Measurements from ENCODE around the gene VWA7. TPM values are rescaled to one million over a fixed set of nuclear protein-coding genes. Genes with fewer than 3 reads are reported as not detected.

Gene VWA7
- polyA plus RNA-seq, 6 donors from 2014 or later: 0.13 to 0.29 TPM; not detected in 4

DNA sequence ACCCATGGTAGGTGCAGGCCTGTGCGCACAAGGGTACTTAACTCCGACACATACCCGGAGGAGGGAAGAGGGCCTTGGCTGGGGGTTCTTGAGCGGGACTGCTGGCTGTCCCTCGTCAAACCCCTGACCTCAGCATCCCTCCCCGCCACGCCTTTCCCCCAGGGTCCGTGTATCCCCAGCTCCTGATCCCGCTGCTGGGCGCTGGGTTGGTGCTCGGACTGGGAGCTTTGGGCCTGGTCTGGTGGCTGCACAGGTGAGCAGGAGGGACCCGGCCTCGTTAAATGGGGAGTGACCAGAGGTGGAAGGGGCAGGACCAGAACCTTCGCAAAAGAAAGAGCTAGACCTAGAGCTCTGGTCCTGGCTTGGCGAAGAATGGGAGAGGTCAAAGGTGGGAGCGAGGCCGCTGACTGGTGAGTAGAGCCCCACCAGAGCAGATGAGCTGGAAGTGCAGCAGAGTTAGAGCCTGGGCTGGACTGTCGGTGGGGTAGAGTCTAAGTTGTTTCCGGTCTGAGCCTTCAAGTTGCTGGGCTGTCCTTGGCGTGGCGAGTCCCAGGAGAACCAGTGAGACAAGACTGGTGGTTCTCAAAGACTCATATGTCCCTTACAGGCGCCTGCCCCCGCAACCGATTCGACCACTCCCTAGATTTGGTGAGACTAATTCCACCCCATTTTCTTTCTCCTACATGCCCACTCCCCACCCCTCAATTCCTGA lies 53.0 kb downstream of the VWA7 start:
- peak overlapping the region in 4 of 6 donors; percentile 21 to 62 (median 44) for H3K27ac Mint-ChIP-seq
- no peaks in the 10 kb centered on the region for H3K9me3 Mint-ChIP-seq
- DNase-seq (no peak), ATAC-seq (ENCODE audit: low read depth in 2 of 2) (no peak)
- H3K27me3 Mint-ChIP-seq: no peaks in the 10 kb centered on the region
- peak overlapping the region in 2 of 8 donors; percentile 12 to 64 for H3K4me3 Mint-ChIP-seq
- H3K36me3 Mint-ChIP-seq: peaks cover 6 to 23% of the 10 kb centered on the region in 2 donors
- H3K4me1 Mint-ChIP-seq: peaks cover 44 to 63% (median 59%) of the 10 kb centered on the region in 3 donors

DNA sequence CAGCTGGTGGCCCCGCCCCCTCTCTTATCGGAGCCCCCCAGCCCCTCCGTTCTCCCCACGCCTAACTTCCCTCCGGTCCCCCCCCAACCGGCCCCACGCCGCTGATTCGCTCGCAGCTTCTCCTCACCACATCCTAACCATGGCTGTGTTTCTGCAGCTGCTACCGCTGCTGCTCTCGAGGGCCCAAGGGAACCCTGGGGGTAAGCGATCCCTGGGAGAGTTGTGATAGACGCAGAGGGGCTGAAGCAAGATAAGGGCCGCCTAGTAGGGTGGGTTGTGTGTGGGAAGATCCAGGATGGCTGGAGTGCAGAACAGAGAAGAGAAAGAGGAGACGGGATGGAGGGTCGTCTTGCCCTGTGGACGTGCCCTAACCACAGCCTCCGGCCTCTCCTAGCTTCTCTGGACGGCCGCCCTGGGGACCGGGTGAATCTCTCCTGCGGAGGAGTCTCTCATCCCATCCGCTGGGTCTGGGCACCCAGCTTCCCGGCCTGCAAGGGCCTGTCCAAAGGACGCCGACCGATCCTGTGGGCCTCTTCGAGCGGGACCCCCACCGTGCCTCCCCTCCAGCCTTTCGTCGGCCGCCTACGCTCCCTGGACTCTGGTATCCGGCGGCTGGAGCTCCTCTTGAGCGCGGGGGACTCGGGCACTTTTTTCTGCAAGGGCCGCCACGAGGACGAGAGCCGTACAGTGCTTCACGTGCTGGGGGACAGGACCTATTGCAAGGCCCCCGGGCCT lies 53.7 kb downstream of the VWA7 start, which contains the start of gene MPIG6B:
Gene MPIG6B, plus strand, starts transcription at position 129 of the 735 bp plus-strand sequence. Its CDS starts 11 bp downstream, at position 140.
- Mint-ChIP-seq H3K4me1 (peaks cover 36 to 56% (median 52%) of the 10 kb centered on the region in 3 donors), H3K4me3 (peak within 1 kb of the TSS in 6 of 8 donors; percentile 12 to 66 (median 42)), H3K36me3 (peaks cover 6 to 22% of the 10 kb centered on the region in 2 donors), H3K9me3 (no peaks in the 10 kb centered on the region), H3K27me3 (no peaks in the 10 kb centered on the region), H3K27ac (peak within 1 kb of the TSS in 5 of 6 donors; percentile 21 to 76 (median 58))
- DNase-seq (no peak), ATAC-seq (ENCODE audit: low read depth in 2 of 2) (no peak)

DNA sequence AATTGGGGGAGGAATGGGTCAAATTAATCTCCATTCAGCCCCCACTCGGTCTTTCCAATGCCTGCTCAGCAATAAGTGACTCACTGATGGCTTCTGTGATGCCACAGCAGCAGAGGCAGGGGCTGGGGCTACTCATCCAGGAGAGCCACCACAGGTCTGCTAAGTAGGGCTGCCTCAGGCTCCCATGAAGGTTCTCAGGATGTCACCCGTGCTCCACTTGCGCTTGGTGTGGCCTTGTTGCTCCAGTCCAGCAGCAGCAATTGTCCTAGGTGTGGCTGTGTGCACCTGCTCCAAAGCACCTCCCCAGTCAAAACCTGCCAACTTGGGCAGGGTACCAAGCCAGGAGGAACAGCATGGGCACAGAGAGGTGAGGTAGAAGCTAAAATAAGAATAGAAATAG lies 55.0 kb downstream of the VWA7 start:
- no peak for DNase-seq
- no peak overlapping the region for H3K4me3 Mint-ChIP-seq
- H3K27me3 Mint-ChIP-seq: no peaks in the 10 kb centered on the region
- peaks cover 27 to 45% (median 42%) of the 10 kb centered on the region in 3 donors for H3K4me1 Mint-ChIP-seq
- ATAC-seq (ENCODE audit: low read depth in 2 of 2): no peak
- H3K36me3 Mint-ChIP-seq: peaks cover 6 to 20% of the 10 kb centered on the region in 2 donors
- no peak overlapping the region for H3K27ac Mint-ChIP-seq
- no peaks in the 10 kb centered on the region for H3K9me3 Mint-ChIP-seq

DNA sequence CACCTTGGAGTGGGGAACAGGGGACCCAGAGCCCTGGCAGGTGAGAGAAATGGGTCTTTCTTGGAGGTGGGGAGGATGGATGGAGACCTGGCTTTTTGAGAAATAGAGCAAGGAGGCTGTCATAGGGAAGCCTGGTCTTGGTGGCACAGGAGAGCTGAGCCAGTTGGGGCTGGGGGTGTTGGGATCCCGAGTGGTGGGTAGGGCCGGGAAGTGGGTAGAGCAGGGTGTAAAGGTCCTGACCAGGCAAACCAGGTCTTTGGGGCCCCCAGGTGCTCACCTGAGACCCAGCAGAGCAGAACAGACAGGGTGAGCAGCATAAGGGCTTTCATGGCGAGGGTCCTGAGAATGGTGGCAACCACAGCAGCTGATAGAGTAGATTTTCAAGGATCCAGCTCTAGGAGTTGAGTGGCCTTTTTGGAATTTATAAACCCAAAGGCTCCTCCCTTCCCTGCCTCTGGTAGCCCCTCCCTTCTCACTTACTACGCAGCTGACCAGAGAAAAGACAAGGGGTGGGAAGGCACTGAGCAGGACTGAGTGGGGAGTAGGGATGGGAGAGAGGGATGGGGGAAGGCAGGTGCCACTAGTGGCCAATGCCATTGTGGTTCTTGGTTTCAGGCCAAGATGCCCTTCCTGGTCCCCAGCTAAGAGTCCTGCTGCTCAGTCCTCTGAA lies 55.6 kb downstream of the VWA7 start, which contains the start of gene LY6G6C:
Gene LY6G6C, minus strand, starts transcription at position 396 of the 670 bp plus-strand sequence. Its CDS starts 67 bp downstream, at position 329.
- H3K27me3 Mint-ChIP-seq: no peaks in the 10 kb centered on the region
- DNase-seq: no peak
- H3K9me3 Mint-ChIP-seq: no peaks in the 10 kb centered on the region
- ATAC-seq (ENCODE audit: low read depth in 2 of 2): no peak
- H3K36me3 Mint-ChIP-seq: peaks cover 6 to 13% of the 10 kb centered on the region in 2 donors
- H3K4me3 Mint-ChIP-seq: no peak within 1 kb of the TSS
- peak within 1 kb of the TSS in 3 of 6 donors; percentile 53 to 78 (median 67) for H3K27ac Mint-ChIP-seq
- H3K4me1 Mint-ChIP-seq: peaks cover 20 to 38% (median 35%) of the 10 kb centered on the region in 3 donors

DNA sequence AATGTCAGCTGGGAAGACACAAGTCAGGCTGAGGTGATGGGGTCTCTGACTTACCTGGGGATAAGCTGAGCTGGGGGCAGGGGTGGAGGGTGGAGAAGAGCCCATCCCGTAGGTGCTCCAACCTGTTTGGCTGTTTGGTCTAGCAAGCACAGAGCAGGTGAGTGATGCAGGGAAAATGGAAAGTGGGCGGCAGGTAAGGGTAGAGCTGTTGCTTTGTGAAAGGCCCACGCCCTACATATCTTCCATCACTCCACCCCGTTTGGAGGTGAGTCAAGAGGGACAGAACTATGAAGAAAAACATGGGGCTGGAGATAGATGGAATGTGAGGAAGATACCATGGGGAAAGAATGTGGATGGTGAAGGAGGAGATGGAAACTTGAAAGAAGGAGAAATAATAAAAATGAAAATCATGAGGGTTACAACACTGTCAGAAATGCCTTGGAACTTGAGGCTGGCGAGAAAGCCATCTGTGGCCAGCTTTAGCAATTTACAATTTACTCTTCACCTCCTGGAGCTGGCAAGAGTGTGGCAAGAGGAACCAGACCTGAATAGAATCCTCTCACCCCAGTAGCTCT lies 56.8 kb downstream of the VWA7 start:
- no peak overlapping the region for H3K27ac Mint-ChIP-seq
- DNase-seq (no peak), ATAC-seq (ENCODE audit: low read depth in 2 of 2) (no peak)
- no peaks in the 10 kb centered on the region for H3K9me3 Mint-ChIP-seq
- H3K4me1 Mint-ChIP-seq: peaks cover 9 to 26% (median 23%) of the 10 kb centered on the region in 3 donors
- peaks cover 0 to 1% of the 10 kb centered on the region in 2 donors for H3K36me3 Mint-ChIP-seq
- H3K27me3 Mint-ChIP-seq: no peaks in the 10 kb centered on the region
- H3K4me3 Mint-ChIP-seq: no peak overlapping the region

DNA sequence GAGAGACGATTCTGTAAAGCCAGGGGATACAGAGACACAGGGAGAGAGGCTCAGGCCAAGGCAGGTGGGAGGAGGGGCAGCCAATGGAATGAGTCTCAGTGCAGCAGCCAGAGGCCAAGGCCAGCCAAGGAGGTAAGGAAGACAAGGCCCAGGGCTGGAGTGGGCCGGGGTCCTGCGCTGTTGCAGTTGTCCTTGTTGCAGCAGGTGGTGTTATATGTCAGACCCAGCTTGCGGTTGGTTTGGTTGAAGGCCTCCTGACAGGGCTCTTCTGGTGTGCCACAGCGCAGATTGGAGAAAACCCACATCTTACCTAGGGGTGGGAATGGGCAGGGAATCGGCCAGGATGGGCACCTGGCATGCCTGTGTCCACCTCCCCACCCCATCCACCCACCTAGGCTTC lies 58.1 kb downstream of the VWA7 start:
- DNase-seq (no peak), ATAC-seq (ENCODE audit: low read depth in 2 of 2) (no peak)
- Mint-ChIP-seq H3K9me3 (no peaks in the 10 kb centered on the region), H3K27ac (no peak overlapping the region), H3K36me3 (no peaks in the 10 kb centered on the region), H3K4me1 (peaks cover 6 to 15% (median 10%) of the 10 kb centered on the region in 3 donors), H3K27me3 (no peaks in the 10 kb centered on the region), H3K4me3 (no peak overlapping the region)

DNA sequence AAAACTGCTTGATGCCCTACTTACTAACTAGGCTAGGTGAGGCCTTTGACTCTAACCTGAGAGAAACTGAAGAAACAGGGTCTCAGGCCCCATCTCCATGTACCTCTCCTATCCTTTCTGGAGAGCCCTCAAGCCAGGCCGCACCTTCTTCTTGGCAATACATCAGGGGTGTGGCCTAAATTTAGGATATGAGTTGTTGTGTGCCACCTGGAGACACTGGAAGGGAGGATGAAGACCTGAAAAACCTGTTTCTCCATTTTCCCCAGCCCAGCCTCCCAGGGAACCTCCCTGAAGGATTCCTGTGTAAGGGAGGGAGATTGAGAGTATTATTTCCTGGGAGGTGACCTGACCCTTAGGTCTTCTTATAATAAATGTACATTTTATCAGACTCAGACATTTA lies 58.9 kb downstream of the VWA7 start:
- Mint-ChIP-seq H3K36me3 (no peaks in the 10 kb centered on the region), H3K27me3 (peaks cover 0 to 1% (median 0%) of the 10 kb centered on the region in 3 donors), H3K4me3 (no peak overlapping the region), H3K9me3 (no peaks in the 10 kb centered on the region), H3K27ac (no peak overlapping the region), H3K4me1 (peaks cover 3 to 8% (median 3%) of the 10 kb centered on the region in 3 donors)
- DNase-seq (no peak), ATAC-seq (ENCODE audit: low read depth in 2 of 2) (no peak)

DNA sequence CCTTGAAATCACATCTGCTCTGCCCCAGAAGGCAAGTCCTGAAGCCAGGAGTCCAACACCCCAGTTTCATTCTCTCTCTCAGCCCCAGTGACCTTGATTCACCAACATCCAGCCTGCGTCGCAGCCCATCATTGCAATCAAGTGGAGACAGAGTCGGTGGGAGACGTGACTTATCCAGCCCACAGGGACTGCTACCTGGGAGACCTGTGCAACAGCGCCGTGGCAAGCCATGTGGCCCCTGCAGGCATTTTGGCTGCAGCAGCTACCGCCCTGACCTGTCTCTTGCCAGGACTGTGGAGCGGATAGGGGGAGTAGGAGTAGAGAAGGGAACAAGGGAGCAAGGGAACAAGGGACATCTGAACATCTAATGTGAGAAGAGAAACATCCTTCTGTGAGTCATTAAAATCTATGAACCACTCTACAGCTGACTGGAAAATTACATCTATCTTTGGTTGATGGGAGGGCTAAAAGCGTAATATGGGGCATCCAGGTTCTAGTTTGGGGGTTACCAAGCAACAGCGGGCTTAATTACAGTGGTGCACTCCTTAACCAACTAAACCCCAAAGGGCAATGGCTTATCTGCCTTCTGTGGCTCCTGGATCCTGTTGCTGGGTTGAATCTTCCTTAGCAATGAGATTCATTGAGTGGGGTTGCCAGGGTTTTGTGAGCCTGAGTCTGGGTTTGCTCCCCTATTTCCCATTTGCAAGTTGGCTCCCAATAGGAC lies 59.5 kb downstream of the VWA7 start:
- Mint-ChIP-seq H3K4me1 (peaks cover 0 to 3% (median 0%) of the 10 kb centered on the region in 3 donors), H3K36me3 (no peaks in the 10 kb centered on the region), H3K27ac (peak overlapping the region in 1 of 6 donors; percentile 64), H3K4me3 (no peak overlapping the region), H3K27me3 (peaks cover 0 to 7% (median 0%) of the 10 kb centered on the region in 3 donors), H3K9me3 (no peaks in the 10 kb centered on the region)
- no peak for DNase-seq
- ATAC-seq (ENCODE audit: low read depth in 2 of 2): no peak

Other genes with a start within 250 kb of the VWA7 start
- gene MCCD1, start 248.4 kb downstream of the VWA7 start, polyA plus RNA-seq (ENCODE audit: low read depth in 6 of 6): not detected
- gene DDX39B, start 235.3 kb downstream of the VWA7 start, polyA plus RNA-seq (ENCODE audit: low read depth in 6 of 6): 100 to 1,000 TPM in 1 of 6 donors, 10 to 100 TPM in 5; 41.6 to 117 (median 74.5) TPM
- gene ATP6V1G2, start 230.7 kb downstream of the VWA7 start, polyA plus RNA-seq (ENCODE audit: low read depth in 6 of 6): under 1 TPM in 2 of 6 donors, not detected in 4; 0.67 to 0.69 TPM
- 10 to 100 TPM in 2 of 6 donors, 1 to 10 TPM in 3, under 1 TPM in 1; 0.24 to 11.4 (median 8.9) TPM for gene NFKBIL1, start 229.7 kb downstream of the VWA7 start, polyA plus RNA-seq (ENCODE audit: low read depth in 6 of 6)
- 10 to 100 TPM in 5 of 6 donors, 1 to 10 TPM in 1; 6.6 to 26.0 (median 19.4) TPM for gene LTA, start 205.0 kb downstream of the VWA7 start, polyA plus RNA-seq (ENCODE audit: low read depth in 6 of 6)
- 1 to 10 TPM; 1.1 to 5.2 (median 2.6) TPM for gene TNF, start 201.8 kb downstream of the VWA7 start, polyA plus RNA-seq (ENCODE audit: low read depth in 6 of 6)
- gene LTB, start 194.9 kb downstream of the VWA7 start, polyA plus RNA-seq (ENCODE audit: low read depth in 6 of 6): 1,000 to 10,000 TPM; 1,940 to 3,141 (median 2,206) TPM
- 10 to 100 TPM; 28.2 to 78.2 (median 35.2) TPM for gene LST1, start 191.1 kb downstream of the VWA7 start, polyA plus RNA-seq (ENCODE audit: low read depth in 6 of 6)
- gene NCR3, start 184.3 kb downstream of the VWA7 start, polyA plus RNA-seq (ENCODE audit: low read depth in 6 of 6): 100 to 1,000 TPM in 5 of 6 donors, 10 to 100 TPM in 1; 84.4 to 158 (median 108) TPM
- gene AIF1, start 162.1 kb downstream of the VWA7 start, polyA plus RNA-seq (ENCODE audit: low read depth in 6 of 6): 10 to 100 TPM in 1 of 6 donors, 1 to 10 TPM in 4, under 1 TPM in 1; 0.50 to 14.4 (median 3.5) TPM
- gene PRRC2A, start 156.6 kb downstream of the VWA7 start, polyA plus RNA-seq (ENCODE audit: low read depth in 6 of 6): 10 to 100 TPM in 1 of 6 donors, 1 to 10 TPM in 4, under 1 TPM in 1; 0.70 to 11.3 (median 6.3) TPM
- gene BAG6, start 124.7 kb downstream of the VWA7 start, polyA plus RNA-seq (ENCODE audit: low read depth in 6 of 6): 10 to 100 TPM; 20.1 to 27.0 (median 24.2) TPM
- 10 to 100 TPM in 4 of 6 donors, 1 to 10 TPM in 2; 7.6 to 19.6 (median 13.7) TPM for gene APOM, start 121.4 kb downstream of the VWA7 start, polyA plus RNA-seq (ENCODE audit: low read depth in 6 of 6)
- 10 to 100 TPM; 16.8 to 39.9 (median 28.4) TPM for gene C6orf47, start 116.5 kb downstream of the VWA7 start, polyA plus RNA-seq (ENCODE audit: low read depth in 6 of 6)
- 10 to 100 TPM; 18.5 to 27.8 (median 23.5) TPM for gene GPANK1, start 112.3 kb downstream of the VWA7 start, polyA plus RNA-seq (ENCODE audit: low read depth in 6 of 6)
- 100 to 1,000 TPM; 279 to 299 (median 286) TPM for gene CSNK2B, start 111.2 kb downstream of the VWA7 start, polyA plus RNA-seq (ENCODE audit: low read depth in 6 of 6)
- under 1 TPM in 3 of 6 donors, not detected in 3; 0.23 to 0.87 (median 0.50) TPM for gene LY6G5B, start 107.4 kb downstream of the VWA7 start, polyA plus RNA-seq (ENCODE audit: low read depth in 6 of 6)
- 1 to 10 TPM in 1 of 6 donors, under 1 TPM in 3, not detected in 2; 0.48 to 1.6 (median 0.92) TPM for gene LY6G5C, start 96.3 kb downstream of the VWA7 start, polyA plus RNA-seq (ENCODE audit: low read depth in 6 of 6)
- gene ABHD16A, start 74.0 kb downstream of the VWA7 start, polyA plus RNA-seq (ENCODE audit: low read depth in 6 of 6): 10 to 100 TPM; 27.3 to 45.3 (median 33.4) TPM
- gene LY6G6F, start 70.5 kb downstream of the VWA7 start, polyA plus RNA-seq (ENCODE audit: low read depth in 6 of 6): 1 to 10 TPM in 1 of 6 donors, under 1 TPM in 2, not detected in 3; 0.60 to 1.8 (median 0.75) TPM
- not detected for gene LY6G6D, start 62.0 kb downstream of the VWA7 start, polyA plus RNA-seq (ENCODE audit: low read depth in 6 of 6)
- not detected for gene LY6G6C, start 55.6 kb downstream of the VWA7 start, polyA plus RNA-seq (ENCODE audit: low read depth in 6 of 6)
- gene MPIG6B, start 54.0 kb downstream of the VWA7 start, polyA plus RNA-seq (ENCODE audit: low read depth in 6 of 6): 1 to 10 TPM in 5 of 6 donors, not detected in 1; 3.0 to 5.1 (median 3.7) TPM
- 10 to 100 TPM; 57.1 to 87.6 (median 82.1) TPM for gene DDAH2, start 48.0 kb downstream of the VWA7 start, polyA plus RNA-seq (ENCODE audit: low read depth in 6 of 6)
- gene CLIC1, start 40.8 kb downstream of the VWA7 start, polyA plus RNA-seq (ENCODE audit: low read depth in 6 of 6): 100 to 1,000 TPM; 536 to 743 (median 628) TPM
- gene MSH5, start 37.3 kb downstream of the VWA7 start, polyA plus RNA-seq (ENCODE audit: low read depth in 6 of 6): 1 to 10 TPM in 5 of 6 donors, not detected in 1; 1.9 to 9.3 (median 2.6) TPM
- gene SAPCD1, start 14.7 kb downstream of the VWA7 start, polyA plus RNA-seq (ENCODE audit: low read depth in 6 of 6): under 1 TPM in 1 of 6 donors, not detected in 5; 0.96 TPM
- 10 to 100 TPM; 42.2 to 70.6 (median 50.3) TPM for gene VARS1, start 18.4 kb upstream of the VWA7 start, polyA plus RNA-seq (ENCODE audit: low read depth in 6 of 6)
- gene LSM2, start 29.6 kb upstream of the VWA7 start, polyA plus RNA-seq (ENCODE audit: low read depth in 6 of 6): 100 to 1,000 TPM in 1 of 6 donors, 10 to 100 TPM in 5; 75.4 to 107 (median 92.4) TPM
- 1 to 10 TPM in 1 of 6 donors, under 1 TPM in 4, not detected in 1; 0.45 to 1.4 (median 0.71) TPM for gene HSPA1L, start 38.0 kb upstream of the VWA7 start, polyA plus RNA-seq (ENCODE audit: low read depth in 6 of 6)
- gene HSPA1A, start 38.2 kb upstream of the VWA7 start, polyA plus RNA-seq (ENCODE audit: low read depth in 6 of 6): 10 to 100 TPM in 2 of 6 donors, 1 to 10 TPM in 3, under 1 TPM in 1; 0.23 to 12.1 (median 7.9) TPM
- gene HSPA1B, start 50.4 kb upstream of the VWA7 start, polyA plus RNA-seq (ENCODE audit: low read depth in 6 of 6): 1 to 10 TPM; 1.1 to 2.8 (median 1.8) TPM
- gene NEU1, start 85.5 kb upstream of the VWA7 start, polyA plus RNA-seq (ENCODE audit: low read depth in 6 of 6): 10 to 100 TPM; 10.9 to 19.5 (median 18.2) TPM
- not detected for gene SLC44A4, start 101.7 kb upstream of the VWA7 start, polyA plus RNA-seq (ENCODE audit: low read depth in 6 of 6)
- gene EHMT2, start 120.4 kb upstream of the VWA7 start, polyA plus RNA-seq (ENCODE audit: low read depth in 6 of 6): 10 to 100 TPM; 29.9 to 50.7 (median 35.9) TPM
- under 1 TPM in 1 of 6 donors, not detected in 5; 0.20 TPM for gene ZBTB12, start 124.8 kb upstream of the VWA7 start, polyA plus RNA-seq (ENCODE audit: low read depth in 6 of 6)
- gene C2, start 150.4 kb upstream of the VWA7 start, polyA plus RNA-seq (ENCODE audit: low read depth in 6 of 6): under 1 TPM in 1 of 6 donors, not detected in 5; 0.31 TPM
- 1 to 10 TPM in 3 of 6 donors, under 1 TPM in 1, not detected in 2; 0.68 to 1.6 (median 1.1) TPM for gene CFB, start 168.8 kb upstream of the VWA7 start, polyA plus RNA-seq (ENCODE audit: low read depth in 6 of 6)
- gene NELFE, start 181.6 kb upstream of the VWA7 start, polyA plus RNA-seq (ENCODE audit: low read depth in 6 of 6): 100 to 1,000 TPM in 1 of 6 donors, 10 to 100 TPM in 5; 59.1 to 104 (median 65.3) TPM
- gene SKIC2, start 181.8 kb upstream of the VWA7 start, polyA plus RNA-seq (ENCODE audit: low read depth in 6 of 6): 10 to 100 TPM; 10.7 to 21.0 (median 18.1) TPM
- gene DXO, start 194.8 kb upstream of the VWA7 start, polyA plus RNA-seq (ENCODE audit: low read depth in 6 of 6): 10 to 100 TPM; 15.5 to 24.0 (median 20.5) TPM
- under 1 TPM in 3 of 6 donors, not detected in 3; 0.27 to 0.54 (median 0.29) TPM for gene C4A, start 204.7 kb upstream of the VWA7 start, polyA plus RNA-seq (ENCODE audit: low read depth in 6 of 6)
- gene C4B, start 237.5 kb upstream of the VWA7 start, polyA plus RNA-seq (ENCODE audit: low read depth in 6 of 6): 1 to 10 TPM in 1 of 6 donors, under 1 TPM in 1, not detected in 4; 0.60 to 1.0 TPM

Measured in naive B cell (primary cell).